Heart right ventricle (tissue), 16 donors: ENCODE results near the gene APOL6. TPM values are rescaled to one million over a fixed set of nuclear protein-coding genes. Genes with fewer than 3 reads are reported as not detected.
A peak's percentile ranks its signal among the peaks of the same experiment; 100 is the strongest.

Experiments
- ATAC-seq, 8 donors: fragments of 200-7000 bp; cut with Tn5 transposase; one replicate each; pipeline ENCODE4 v1.9.1; 2020; ENCODE audit warnings: mild to moderate bottlenecking in 8 of 8, moderate library complexity in 8 of 8, moderate number of reproducible peaks in 1 of 8
- DNase-seq, 2 donors: peaks; one replicate each; pipeline ENCODE4 v3.0.0-alpha.2; 2020
- H3K27ac ChIP-seq, 10 donors: fragments of 200-600 bp; sonication (generic) in 2 of 10; one replicate each; pipeline versions ENCODE4 v1.5.0 to v1.8.0; 2020 to 2022; ENCODE audit warnings: mild to moderate bottlenecking in 3 of 10
- H3K27me3 ChIP-seq, 7 donors: fragments of 200-600 bp; one replicate each; pipeline ENCODE4 v1.8.0; 2021 to 2022; ENCODE audit warnings: mild to moderate bottlenecking in 2 of 7
- H3K36me3 ChIP-seq, 9 donors: fragments of 200-600 bp; sonication (generic) in 1 of 9; one replicate each; pipeline versions ENCODE4 v1.5.0 to v1.8.0; 2020 to 2022; ENCODE audit warnings: mild to moderate bottlenecking in 2 of 9
- H3K4me1 ChIP-seq, 9 donors: fragments of 200-600 bp; sonication (generic) in 1 of 9; one replicate each; pipeline versions ENCODE4 v1.5.0 to v1.8.0; 2020 to 2022; ENCODE audit warnings: mild to moderate bottlenecking in 4 of 9
- H3K4me3 ChIP-seq, 10 donors: fragments of 200-600 bp; sonication (generic) in 2 of 10; one replicate each; pipeline versions ENCODE4 v1.5.0 to v1.8.0; 2020 to 2022; ENCODE audit warnings: mild to moderate bottlenecking in 7 of 10, moderate library complexity in 2 of 10
- H3K9me3 ChIP-seq, 11 donors: fragments of 200-600 bp in 10 of 11; sonication (generic) in 2 of 11; one replicate each; pipeline versions ENCODE4 v1.5.0 to v1.8.0; 2013 to 2022; ENCODE audit warnings: mild to moderate bottlenecking in 2 of 11, control low read depth in 1 of 11, moderate library complexity in 1 of 11
- WGBS, 2 donors: extraction: QIAGEN DNeasy Blood & Tissue Kit; methylation state at CpG; one replicate each; pipeline ENCODE4 v1.1.7; 2013; ENCODE audit warnings: inconsistent platforms in 1 of 2; 5-methylcytosine and 5-hydroxymethylcytosine counted together
- intact Hi-C, 10 donors: fragments of 100-400 bp; cut with DNase I; formaldehyde crosslinking; loops; one replicate each; pipeline versions ENCODE4 v1.11.1 to v1.14.2; 2022
- polyA plus RNA-seq, 2 donors: library from polyadenylated mRNA; stranded (reverse); fragments of 200-250 nt; gene quantifications; one replicate each; pipeline ENCODE4 v1.2.3, GENCODE V29; 2013
- total RNA-seq, 10 donors: library from RNA; stranded (reverse); fragmentation: NEBNext Ultra II Directional in 3 of 10; extraction: Animal tissue kit (Norgen Biotek cat#: 25700) in 3 of 10; gene quantifications; one replicate each; pipeline versions ENCODE4 v1.2.1 to v1.2.4, GENCODE V29; 2021 to 2023
- TF ChIP-seq, protein P1 (sequence below), 9 donors: fragments of 200-600 bp; sonication (generic) in 2 of 9; IDR thresholded peaks; one replicate each; pipeline versions ENCODE4 v1.5.0 to v1.8.0; 2021 to 2022; ENCODE audit warnings: antibody characterized with exemption in 9 of 9, mild to moderate bottlenecking in 5 of 9, moderate library complexity in 1 of 9
- donor health status: Arrhythmogenic right ventricular cardiomyopathy.
- donor health status: ischemic (EF 13 %, LVEDD 7.1; RV severe dilation, severe dysfunction).
- donor health status: healthy with polysubstance abuse.
- donor health status: DM: no; HTN: yes; CAD: no.
- donor health status: DM: no; HTN: no; CAD: no.
- donor health status: ischemic (EF 25% LVEDD 6.9; RV normal size, moderate dysfunction).
- donor health status: ischemic (EF 25% LVEDD 5.7; RV mildly dilated, moderate dysfunction).
- donor health status: healthy.
- donor health status: DM: yes; HTN: yes; CAD: no.
- donor health status: Ischemic cardiomyopathy.
- donor health status: ischemic (EF 35%, LVEDD 5.7; RV mildly dilated, moderate dysfunction).
- donor health status: nonischemic (EF 11% LVEDD 7.7; RV severe dilation, severe dysfunction).
- donor health status: DM: yes; HTN: yes; CAD: no.
- donor health status: PGD.
- donor health status: ischemic (EF 29% LVEDD 5.4; RV normal size, mild dysfunction).
- donor health status: nonischemic (EF 23%, LVEDD 6.1; RV moderate dilation, normal function).

Gene APOL6
- total and polyA plus RNA-seq, 12 donors = 1.7 to 51.9 (median 7.6) TPM

DNA sequence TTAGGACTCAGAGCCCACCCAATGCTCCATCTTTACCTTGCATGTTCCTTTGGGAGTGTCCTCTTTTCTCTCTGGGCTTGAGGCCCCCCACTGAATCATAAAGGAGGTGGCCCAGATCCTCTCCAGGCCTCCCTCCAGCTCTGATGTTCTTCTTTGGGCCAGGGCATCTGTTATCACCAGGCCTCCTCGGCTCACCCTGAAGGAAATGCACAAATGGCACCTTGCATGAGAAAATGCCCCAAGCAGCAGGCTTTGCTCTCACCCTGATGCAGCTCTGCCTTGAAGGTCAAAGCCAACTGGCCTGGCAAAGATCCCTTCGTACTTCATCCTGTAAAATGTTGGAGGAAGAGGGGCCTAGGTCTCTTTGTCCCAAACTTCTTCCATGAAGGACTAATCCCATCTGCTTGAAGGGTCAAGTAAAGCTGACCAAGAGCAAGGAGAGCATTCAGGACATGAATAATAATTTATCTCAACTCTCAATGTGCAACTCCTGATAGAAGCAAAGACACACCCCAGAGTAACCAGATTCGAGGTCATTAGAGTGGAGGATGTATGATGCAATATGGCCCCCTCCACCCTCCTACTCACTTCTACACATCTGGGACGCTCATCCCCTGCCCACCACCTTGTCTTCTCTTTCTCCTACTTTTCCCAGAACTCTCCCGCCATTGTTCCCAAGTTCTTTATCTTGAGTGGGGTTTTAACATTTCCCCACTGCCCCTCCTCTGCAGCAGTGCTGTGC lies 9.5 kb downstream of the APOL6 start:
- Histone ChIP-seq H3K9me3 (no peaks in the 10 kb centered on the region), H3K27me3 (no peaks in the 10 kb centered on the region), H3K36me3 (peaks cover 0 to 83% (median 25%) of the 10 kb centered on the region in 9 donors), H3K27ac (no peak overlapping the region), H3K4me1 (peaks cover 0 to 57% (median 5%) of the 10 kb centered on the region in 9 donors), H3K4me3 (no peak overlapping the region)
- intact Hi-C loops = no loop called here
- DNase-seq (no peak), ATAC-seq (peak in 1 of 8 donors; percentile 44)
- WGBS, 2 donors = 63 to 71% methylated on average over 5 of the region's 5 CpGs
- TF ChIP-seq, protein P1, sequence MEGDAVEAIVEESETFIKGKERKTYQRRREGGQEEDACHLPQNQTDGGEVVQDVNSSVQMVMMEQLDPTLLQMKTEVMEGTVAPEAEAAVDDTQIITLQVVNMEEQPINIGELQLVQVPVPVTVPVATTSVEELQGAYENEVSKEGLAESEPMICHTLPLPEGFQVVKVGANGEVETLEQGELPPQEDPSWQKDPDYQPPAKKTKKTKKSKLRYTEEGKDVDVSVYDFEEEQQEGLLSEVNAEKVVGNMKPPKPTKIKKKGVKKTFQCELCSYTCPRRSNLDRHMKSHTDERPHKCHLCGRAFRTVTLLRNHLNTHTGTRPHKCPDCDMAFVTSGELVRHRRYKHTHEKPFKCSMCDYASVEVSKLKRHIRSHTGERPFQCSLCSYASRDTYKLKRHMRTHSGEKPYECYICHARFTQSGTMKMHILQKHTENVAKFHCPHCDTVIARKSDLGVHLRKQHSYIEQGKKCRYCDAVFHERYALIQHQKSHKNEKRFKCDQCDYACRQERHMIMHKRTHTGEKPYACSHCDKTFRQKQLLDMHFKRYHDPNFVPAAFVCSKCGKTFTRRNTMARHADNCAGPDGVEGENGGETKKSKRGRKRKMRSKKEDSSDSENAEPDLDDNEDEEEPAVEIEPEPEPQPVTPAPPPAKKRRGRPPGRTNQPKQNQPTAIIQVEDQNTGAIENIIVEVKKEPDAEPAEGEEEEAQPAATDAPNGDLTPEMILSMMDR (IDR thresholded peaks at IDR 0.05) = no peak

DNA sequence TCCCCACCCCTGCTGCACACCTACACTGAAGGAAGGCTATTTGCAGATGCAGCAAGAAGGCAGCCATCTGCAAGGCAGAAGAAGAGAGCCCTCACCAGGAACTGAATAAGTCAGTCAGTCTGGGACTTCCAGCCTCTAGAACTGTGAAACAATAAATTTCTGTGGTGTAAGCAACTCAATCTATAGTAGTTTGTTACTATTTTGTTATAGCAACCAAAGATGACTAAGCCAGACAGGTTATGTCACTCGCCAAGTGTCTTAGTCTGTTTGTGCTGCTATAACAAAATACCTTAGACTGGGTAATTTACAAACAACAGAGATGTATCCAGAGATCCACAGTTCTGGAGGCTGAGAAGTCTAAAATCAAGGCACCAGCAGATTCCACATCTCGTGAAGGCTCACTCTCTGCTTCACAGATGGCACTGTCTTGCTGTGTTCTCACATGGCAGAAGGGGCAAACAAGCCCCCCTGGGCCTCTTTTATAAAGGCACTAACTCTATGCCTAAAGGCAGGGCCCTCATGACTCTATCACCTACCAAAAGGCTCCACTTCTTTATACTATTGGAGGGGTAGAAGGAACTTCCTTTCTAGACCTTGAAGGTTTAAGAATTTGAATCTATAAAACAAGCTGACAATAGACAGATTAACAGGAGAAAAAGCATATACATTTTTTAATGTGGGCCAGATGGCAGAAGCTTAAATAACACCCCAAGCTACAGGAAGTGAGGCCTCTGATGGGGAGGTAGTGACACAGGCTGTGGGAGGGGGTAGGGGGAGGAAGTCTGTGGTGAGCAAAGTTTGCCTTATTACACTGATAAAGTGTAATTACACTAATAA lies 12.3 kb downstream of the APOL6 start:
- intact Hi-C loops = no loop called here
- DNase-seq = no peak
- Histone ChIP-seq H3K4me3 (no peak overlapping the region), H3K27ac (peak overlapping the region in 3 of 10 donors; percentile 7 to 86 (median 13)), H3K36me3 (peaks cover 0 to 83% (median 25%) of the 10 kb centered on the region in 9 donors), H3K27me3 (no peaks in the 10 kb centered on the region), H3K9me3 (peaks cover 0 to 14% (median 0%) of the 10 kb centered on the region in 11 donors), H3K4me1 (peaks cover 0 to 52% (median 12%) of the 10 kb centered on the region in 9 donors)
- peak in 2 of 8 donors; percentile 46 to 54 for ATAC-seq
- 90 to 95% methylated on average over 2 of the region's 2 CpGs for WGBS, 2 donors
- TF ChIP-seq, protein P1 (IDR thresholded peaks at IDR 0.05) = no peak

DNA sequence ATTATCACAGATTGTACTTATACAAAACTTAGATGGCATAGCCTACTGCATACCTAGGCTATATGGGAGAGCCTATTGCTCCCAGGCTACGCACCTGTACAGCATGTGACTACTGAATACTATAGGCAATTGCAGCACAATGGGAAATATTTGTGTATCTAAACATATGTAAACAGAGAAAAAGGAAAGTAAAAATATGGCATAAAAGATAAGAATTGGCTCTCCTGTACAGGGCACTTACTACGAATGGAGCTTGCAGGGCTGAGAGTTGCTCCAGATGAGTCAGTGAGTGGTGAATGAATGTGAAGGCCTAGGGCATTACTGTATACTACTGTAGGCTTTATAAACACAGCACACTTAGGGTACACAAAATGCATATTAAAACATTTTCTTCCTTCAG lies 13.2 kb downstream of the APOL6 start:
- no peaks in the 10 kb centered on the region for H3K27me3 ChIP-seq
- TF ChIP-seq, protein P1 (IDR thresholded peaks at IDR 0.05) = no peak
- intact Hi-C loops = no loop called here
- H3K9me3 ChIP-seq = peaks cover 0 to 23% (median 4%) of the 10 kb centered on the region in 11 donors
- WGBS, 2 donors = 84 to 97% methylated on average over 2 of the region's 2 CpGs
- peaks cover 0 to 83% (median 22%) of the 10 kb centered on the region in 9 donors for H3K36me3 ChIP-seq
- ATAC-seq = no peak
- H3K4me1 ChIP-seq = peaks cover 0 to 52% (median 12%) of the 10 kb centered on the region in 9 donors
- no peak for DNase-seq
- peak overlapping the region in 1 of 10 donors; percentile 86 for H3K27ac ChIP-seq
- no peak overlapping the region for H3K4me3 ChIP-seq

DNA sequence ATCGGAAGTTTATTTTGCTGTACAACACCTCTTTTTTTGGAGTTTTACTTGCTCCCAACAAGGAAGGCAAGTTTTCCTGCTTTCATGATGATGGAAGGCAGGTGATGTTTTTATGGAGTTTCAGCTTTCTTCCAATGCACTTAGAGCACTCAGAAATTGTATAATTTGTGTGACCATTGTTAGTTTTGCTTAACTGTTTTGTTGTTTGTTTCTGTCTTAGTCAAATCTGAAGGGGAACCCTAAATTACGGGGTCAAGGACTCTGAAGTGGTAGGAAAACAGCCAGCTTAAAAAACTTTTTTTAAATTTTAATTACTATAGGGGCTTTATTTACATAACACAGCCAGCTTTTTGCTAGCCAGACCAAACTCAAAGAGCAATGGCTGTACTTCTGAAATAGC lies 14.7 kb downstream of the APOL6 start:
- DNase-seq (no peak), ATAC-seq (no peak)
- WGBS, 2 donors = 87 to 91% methylated on average over 2 of the region's 2 CpGs
- peaks cover 0 to 83% (median 19%) of the 10 kb centered on the region in 9 donors for H3K36me3 ChIP-seq
- intact Hi-C loops = no loop called here
- H3K27ac ChIP-seq = peak overlapping the region in 7 of 10 donors; percentile 25 to 69 (median 38)
- H3K4me3 ChIP-seq = peak overlapping the region in 3 of 10 donors; percentile 4 to 12 (median 4)
- TF ChIP-seq, protein P1 (IDR thresholded peaks at IDR 0.05) = no peak
- H3K27me3 ChIP-seq = no peaks in the 10 kb centered on the region
- H3K9me3 ChIP-seq = peaks cover 0 to 28% (median 10%) of the 10 kb centered on the region in 11 donors
- H3K4me1 ChIP-seq = peaks cover 0 to 48% (median 12%) of the 10 kb centered on the region in 9 donors
